H1 (cell line): ENCODE measurements around the gene NUDC. TPM values are rescaled to one million over a fixed set of nuclear protein-coding genes. Genes with fewer than 3 reads are reported as not detected.

ENCODE experiments used
- CTCF ChIA-PET: fragments of 300-600 bp; sonication (Branson Sonifier 250); formaldehyde crosslinking; loops from one replicate; lab custom pipeline; 2021; ENCODE audit not compliant: partially characterized antibody; lab: Charles Lee
- POLR2A ChIA-PET: fragments of 300-600 bp; sonication (Branson Sonifier 250); formaldehyde crosslinking; loops from one replicate; lab custom pipeline; 2021; ENCODE audit warnings: inconsistent platforms; ENCODE audit not compliant: partially characterized antibody; lab: Charles Lee
- DNase-seq, 2 experiments: peaks; one replicate each; pipeline versions ENCODE4 v3.0.0 to v3.0.0-alpha.2; 2010 to 2022; ENCODE audit warnings: low spot score in 2 of 2, low read depth in 1 of 2, mixed read lengths in 1 of 2
- FAIRE-seq: peaks from 2 replicates; lab custom pipeline; 2011; peaks lifted over from hg19 to GRCh38; lab: Jason Lieb, UNC
- H2AFZ ChIP-seq: 2 replicates; pipeline ENCODE4 v1.8.1; 2012; ENCODE audit warnings: low read length, inconsistent platforms
- H2AK5ac ChIP-seq: 2 replicates; pipeline ENCODE4 v1.6.1; 2013; ENCODE audit warnings: low read depth, low read length
- H2BK120ac ChIP-seq: replicated peaks from 2 replicates; pipeline ENCODE3; 2013; ENCODE audit warnings: low read depth, low read length, inconsistent platforms
- H2BK12ac ChIP-seq: 2 replicates; pipeline ENCODE4 v1.6.1; 2013; ENCODE audit warnings: low read depth, low read length
- H2BK15ac ChIP-seq: 2 replicates; pipeline ENCODE4 v1.6.1; 2013; ENCODE audit warnings: low read length
- H2BK20ac ChIP-seq: 2 replicates; pipeline ENCODE4 v1.6.1; 2013; ENCODE audit warnings: low read length
- H2BK5ac ChIP-seq: 2 replicates; pipeline ENCODE4 v1.6.1; 2013; ENCODE audit warnings: low read depth, low read length
- H3K14ac ChIP-seq: 2 replicates; pipeline ENCODE4 v1.6.1; 2013; ENCODE audit warnings: inconsistent platforms; ENCODE audit not compliant: insufficient read length
- H3K18ac ChIP-seq: 2 replicates; pipeline ENCODE4 v1.6.1; 2013; ENCODE audit warnings: low read length; ENCODE audit errors: extremely low read depth
- H3K23ac ChIP-seq: 2 replicates; pipeline ENCODE4 v1.6.1; 2013; ENCODE audit warnings: inconsistent platforms; ENCODE audit not compliant: insufficient read length
- H3K23me2 ChIP-seq: 2 replicates; pipeline ENCODE4 v1.6.1; 2013; ENCODE audit warnings: low read depth, low read length
- H3K27ac ChIP-seq: 2 replicates; pipeline ENCODE4 v1.6.1; 2011; ENCODE audit warnings: low read depth, low read length, inconsistent platforms
- H3K27me3 ChIP-seq, 4 experiments: replicated peaks in 1 of 4; 1 replicate in 1 of 4; 2 replicates in 3 of 4; pipeline versions ENCODE4 v1.6.1 to v1.8.1; 2011 to 2013; ENCODE audit warnings: low read length in 3 of 4, mild to moderate bottlenecking in 3 of 4, inconsistent platforms in 2 of 4, mixed read lengths in 2 of 4, moderate library complexity in 1 of 4; ENCODE audit not compliant: control insufficient read depth in 3 of 4, insufficient read depth in 3 of 4; ENCODE audit errors: extremely low read depth in 1 of 4
- H3K36me3 ChIP-seq, 4 experiments: 2 replicates each; pipeline versions ENCODE4 v1.6.1 to v1.8.1; 2011 to 2013; ENCODE audit warnings: mild to moderate bottlenecking in 4 of 4, low read length in 3 of 4, moderate library complexity in 2 of 4, control low read depth in 1 of 4, inconsistent platforms in 1 of 4; ENCODE audit not compliant: insufficient read depth in 4 of 4, control insufficient read depth in 2 of 4
- H3K4ac ChIP-seq: replicated peaks from 2 replicates; pipeline ENCODE3; 2013; ENCODE audit warnings: low read length, low read depth, mixed read lengths, inconsistent platforms; ENCODE audit not compliant: insufficient read length
- H3K4me1 ChIP-seq, 4 experiments: replicated peaks in 1 of 4; 1 replicate in 1 of 4; 2 replicates in 3 of 4; pipeline versions ENCODE4 v1.6.1 to v1.8.1; 2011 to 2013; ENCODE audit warnings: low read length in 3 of 4, inconsistent platforms in 2 of 4, mixed read lengths in 1 of 4; ENCODE audit not compliant: insufficient read depth in 4 of 4, control insufficient read depth in 3 of 4
- H3K4me2 ChIP-seq, 2 experiments: 2 replicates each; pipeline versions ENCODE4 v1.6.1 to v1.8.1; 2011 to 2013; ENCODE audit warnings: low read depth in 2 of 2, low read length in 2 of 2, control low read depth in 1 of 2, inconsistent platforms in 1 of 2, mild to moderate bottlenecking in 1 of 2; ENCODE audit not compliant: insufficient read depth in 1 of 2
- H3K4me3 ChIP-seq, 4 experiments: fragments of 200-600, 300-600 bp in 1 of 4; sonication (generic), shearing (Covaris generic), sonication (Bioruptor Twin) in 1 of 4; 2 replicates each; pipeline versions ENCODE4 v1.5.1 to v1.8.1; 2011 to 2016; ENCODE audit warnings: low read length in 4 of 4, low read depth in 3 of 4, control low read depth in 2 of 4, inconsistent platforms in 2 of 4, mild to moderate bottlenecking in 2 of 4, mixed read lengths in 1 of 4, moderate library complexity in 1 of 4; ENCODE audit not compliant: insufficient read depth in 2 of 4; ENCODE audit errors: extremely low read depth in 1 of 4
- H3K56ac ChIP-seq: replicated peaks from 2 replicates; pipeline ENCODE3; 2013; ENCODE audit warnings: low read depth, mild to moderate bottlenecking, mixed read lengths, low read length, inconsistent platforms; ENCODE audit not compliant: insufficient read length
- H3K79me1 ChIP-seq: 2 replicates; pipeline ENCODE4 v1.6.1; 2013; ENCODE audit warnings: low read depth, low read length, control low read depth
- H3K79me2 ChIP-seq, 2 experiments: 2 replicates each; pipeline versions ENCODE4 v1.6.1 to v1.8.1; 2012 to 2013; ENCODE audit warnings: low read length in 2 of 2, mild to moderate bottlenecking in 2 of 2, inconsistent platforms in 1 of 2; ENCODE audit not compliant: insufficient read depth in 2 of 2, control insufficient read depth in 1 of 2
- H3K9ac ChIP-seq, 4 experiments: replicated peaks in 1 of 4; 1 replicate in 1 of 4; 2 replicates in 3 of 4; pipeline versions ENCODE4 v1.6.1 to v1.8.1; 2011 to 2013; ENCODE audit warnings: low read depth in 3 of 4, low read length in 3 of 4, control low read depth in 2 of 4, mild to moderate bottlenecking in 2 of 4, moderate library complexity in 2 of 4, inconsistent platforms in 1 of 4; ENCODE audit errors: extremely low read depth in 1 of 4
- H3K9me3 ChIP-seq, 2 experiments: 2 replicates each; pipeline versions ENCODE4 v1.6.1 to v1.8.1; 2012 to 2013; ENCODE audit warnings: mild to moderate bottlenecking in 2 of 2, moderate library complexity in 2 of 2, control low read depth in 1 of 2, inconsistent platforms in 1 of 2, low read depth in 1 of 2, low read length in 1 of 2, mixed read lengths in 1 of 2; ENCODE audit not compliant: insufficient read depth in 2 of 2
- H4K20me1 ChIP-seq, 2 experiments: replicated peaks in 1 of 2; 2 replicates each; pipeline versions ENCODE3 to v1.8.1; 2011 to 2013; ENCODE audit warnings: inconsistent platforms in 2 of 2, low read length in 2 of 2, mild to moderate bottlenecking in 1 of 2; ENCODE audit not compliant: insufficient read depth in 2 of 2, control insufficient read depth in 1 of 2
- H4K5ac ChIP-seq: 2 replicates; pipeline ENCODE4 v1.6.1; 2013; ENCODE audit warnings: low read length, low read depth, mixed read lengths, inconsistent platforms; ENCODE audit not compliant: insufficient read length
- H4K8ac ChIP-seq: 2 replicates; pipeline ENCODE4 v1.8.0; 2013; ENCODE audit warnings: mild to moderate bottlenecking, moderate library complexity, low read length, inconsistent platforms; ENCODE audit not compliant: insufficient read depth; ENCODE audit errors: extremely low read depth
- H4K91ac ChIP-seq: replicated peaks from 2 replicates; pipeline ENCODE3; 2013; ENCODE audit warnings: low read length, mixed read lengths, inconsistent platforms; ENCODE audit not compliant: insufficient read length
- BCL11A ChIP-seq, 2 experiments: IDR thresholded peaks; one replicate each; pipeline ENCODE4 v1.6.1; 2011; ENCODE audit warnings: low read depth in 2 of 2, low read length in 2 of 2, mild to moderate bottlenecking in 2 of 2
- CTCF ChIP-seq, 3 experiments: IDR thresholded peaks; 1 replicate in 2 of 3; 2 replicates in 1 of 3; pipeline versions ENCODE4 v1.5.1 to v1.6.1; 2011; ENCODE audit warnings: low read length in 3 of 3, mild to moderate bottlenecking in 3 of 3, inconsistent platforms in 2 of 3, low read depth in 1 of 3, moderate library complexity in 1 of 3; ENCODE audit not compliant: insufficient read depth in 1 of 3; ENCODE audit errors: control extremely low read depth in 1 of 3
- RBBP5 ChIP-seq: IDR thresholded peaks from 2 replicates; pipeline ENCODE4 v1.7.1; 2012; ENCODE audit warnings: low read depth, mild to moderate bottlenecking, inconsistent platforms, low read length, moderate library complexity, borderline replicate concordance
- RFX5 ChIP-seq: IDR thresholded peaks from 2 replicates; pipeline ENCODE4 v1.6.1; 2011; ENCODE audit warnings: low read depth, low read length, improper control_type of control experiment, borderline replicate concordance
- SIX5 ChIP-seq: IDR thresholded peaks from 2 replicates; pipeline ENCODE4 v1.6.1; 2011; ENCODE audit warnings: mild to moderate bottlenecking, low read depth, low read length
- TAF1 ChIP-seq: IDR thresholded peaks from 2 replicates; pipeline ENCODE4 v1.6.1; 2011; ENCODE audit warnings: mild to moderate bottlenecking, low read depth, low read length
- WGBS, 2 experiments: shearing (Covaris generic) in 1 of 2; methylation state at CpG; one replicate each; pipeline versions ENCODE4 v1.1.6 to v1.1.7; 2013 to 2015; ENCODE audit warnings: low lambda C conversion rate in 2 of 2, mixed read lengths in 2 of 2, inconsistent platforms in 1 of 2, low coverage in 1 of 2, missing lambda C conversion rate in 1 of 2; ENCODE audit not compliant: insufficient replicate concordance in 2 of 2, insufficient coverage in 1 of 2, insufficient read length in 1 of 2; ENCODE audit errors: extremely low coverage in 1 of 2, missing lambda C conversion rate in 1 of 2; 5-methylcytosine and 5-hydroxymethylcytosine counted together
- polyA plus RNA-seq, 7 experiments: library from polyadenylated mRNA; depleted of rRNA in 3 of 7; stranded (reverse) in 5 of 7; unstranded in 2 of 7; fragments of >200 nt in 5 of 7; fragments of 200-250 nt in 2 of 7; gene quantifications; 1 replicate in 5 of 7; 2 replicates in 1 of 7; 4 replicates in 1 of 7; pipeline versions ENCODE4 v1.2.1 to v1.2.3, GENCODE V29; 2011 to 2013; ENCODE audit warnings: missing spikeins in 2 of 7, mixed read lengths in 2 of 7
- total RNA-seq: library from RNA; stranded (reverse); fragmentation: NEBNext Ultra II Directional; extraction: Animal tissue kit (Norgen Biotek cat#: 25700); gene quantifications from 2 replicates; pipeline ENCODE4 v1.2.1, GENCODE V29; 2021

The NUDC gene
- total and polyA plus RNA-seq, 2 of the 8 experiments (the other 6 are each of a cell fraction or from before 2014, with no cell fraction given) = 43.2 to 131 TPM

DNA sequence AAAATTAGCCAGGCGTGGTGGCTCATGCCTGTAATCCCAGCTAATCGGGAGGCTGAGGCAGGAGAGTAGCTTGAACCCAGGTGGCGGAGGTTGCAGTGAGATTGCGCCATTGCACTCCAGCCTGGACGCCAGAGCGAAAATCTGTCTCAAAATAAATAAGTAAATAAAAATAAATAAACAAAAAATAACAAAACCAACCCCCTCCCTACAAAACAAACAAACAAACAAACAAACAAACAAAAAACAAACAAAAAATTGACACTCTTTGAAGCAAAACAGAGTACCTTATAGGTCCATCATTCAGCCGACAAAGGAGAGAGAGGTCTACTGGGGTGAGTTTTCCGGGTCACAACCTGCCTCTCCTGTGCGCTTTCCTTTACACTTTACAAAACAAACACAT is 44.1 kb downstream of the NUDC start:
- CTCF ChIA-PET = interaction anchor here (0.5 to 5.8 kb wide), 7 partner anchors 12 to 144 kb away, joined by 3 to 130 read pairs (median 9); partner anchors contain the start of gene TRNP1
- H3K56ac ChIP-seq = no peak overlapping the region

More for the DNA sequence above, 44.1 kb downstream of the NUDC start:
- no peaks in the 10 kb centered on the region for H3K9me3 ChIP-seq
- no peak overlapping the region for H3K23ac ChIP-seq
- H2AFZ ChIP-seq = no peak overlapping the region
- 96% methylated on average over 9 of the region's 9 CpGs; no CpG with 5 or more reads in 1 of the 2 experiments for WGBS, 2 experiments
- H3K4me2 ChIP-seq = no peak overlapping the region
- no peaks in the 10 kb centered on the region for H3K79me1 ChIP-seq
- H2BK20ac ChIP-seq = no peak overlapping the region
- no peak overlapping the region for H2BK120ac ChIP-seq
- H4K8ac ChIP-seq = no peak overlapping the region
- TF ChIP-seq SIX5 = no peak
- no peak for TF ChIP-seq RFX5
- TF ChIP-seq RBBP5 = no peak
- no peak for TF ChIP-seq BCL11A (IDR thresholded peaks at IDR 0.05; ENCODE audit: low read depth in 2 of 2, low read length in 2 of 2)
- no peak for TF ChIP-seq CTCF (IDR thresholded peaks at IDR 0.05; ENCODE audit: control extremely low read depth in 1 of 3, insufficient read depth in 1 of 3, low read depth in 1 of 3, low read length in 3 of 3)
- TF ChIP-seq TAF1 = no peak
- peaks cover 1% of the 10 kb centered on the region for H3K23me2 ChIP-seq
- no peak overlapping the region for H3K4ac ChIP-seq
- H3K14ac ChIP-seq = no peak overlapping the region
- H4K20me1 ChIP-seq = no peaks in the 10 kb centered on the region
- H2BK5ac ChIP-seq = no peak overlapping the region
- H2BK12ac ChIP-seq = no peak overlapping the region
- no peak for FAIRE-seq
- H3K36me3 ChIP-seq = no peaks in the 10 kb centered on the region
- no peak for DNase-seq
- no peak overlapping the region for H2AK5ac ChIP-seq
- peaks cover 0 to under 1% (median 0%) of the 10 kb centered on the region in 4 experiments; a peak in 3 of 7 replicates for H3K4me1 ChIP-seq
- H2BK15ac ChIP-seq = no peak overlapping the region
- H3K9ac ChIP-seq = no peak overlapping the region
- H4K91ac ChIP-seq = no peak overlapping the region
- POLR2A ChIA-PET = interaction anchor here (6.2 kb wide), 1 partner anchor 33 kb away, joined by 158 read pairs; the partner anchor contains the start of gene TRNP1
- H4K5ac ChIP-seq = no peak overlapping the region
- H3K18ac ChIP-seq = no peak overlapping the region
- no peaks in the 10 kb centered on the region for H3K79me2 ChIP-seq
- no peaks in the 10 kb centered on the region for H3K27me3 ChIP-seq
- no peak overlapping the region for H3K27ac ChIP-seq
- H3K4me3 ChIP-seq = no peak overlapping the region
